WTC11 (cell line): ENCODE results near the gene TMOD3.

Experiments used
- NR2C2 ChIP-seq: sonication (generic); formaldehyde crosslinking; IDR thresholded peaks from 2 replicates; pipeline ENCODE4 v1.8.0; 2022; ENCODE audit warnings: mild to moderate bottlenecking, missing genetic modification reagents
- ZNF396 ChIP-seq: fragments of 250-450 bp; sonication (Bioruptor Pico); IDR thresholded peaks from 2 replicates; pipeline ENCODE4 v1.8.0; 2021; ENCODE audit warnings: mild to moderate bottlenecking, moderate library complexity, borderline replicate concordance
- TF ChIP-seq, protein P1 (sequence below): fragments of 250-450 bp; sonication (Bioruptor Pico); IDR thresholded peaks from 2 replicates; pipeline ENCODE4 v1.8.0; 2021; ENCODE audit warnings: mild to moderate bottlenecking
- TF ChIP-seq, protein P2 (sequence below): fragments of 200-600 bp; IDR thresholded peaks from 2 replicates; pipeline ENCODE4 v1.8.0; 2022; ENCODE audit warnings: antibody characterized with exemption
- TF ChIP-seq, protein P3 (sequence below): sonication (generic); formaldehyde crosslinking; IDR thresholded peaks from 2 replicates; pipeline ENCODE4 v1.8.1; 2022; ENCODE audit warnings: mild to moderate bottlenecking, moderate library complexity, missing genetic modification reagents

DNA sequence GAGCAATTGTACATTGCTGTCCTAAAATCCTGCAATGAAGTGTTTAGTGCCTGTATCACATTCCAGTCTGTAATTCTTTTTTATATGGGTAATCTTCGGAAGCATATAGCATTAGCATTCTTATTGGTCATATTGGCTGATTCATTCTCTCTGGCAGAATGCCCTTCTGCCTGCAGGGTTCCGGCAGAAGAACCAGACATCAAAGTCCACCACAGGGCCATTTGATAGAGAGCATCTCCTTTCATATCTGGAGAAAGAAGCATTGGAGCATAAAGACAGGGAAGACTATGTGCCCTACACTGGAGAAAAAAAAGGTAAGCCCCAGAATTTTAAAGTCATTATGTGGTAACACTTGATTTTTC is 39.6 kb downstream of the TMOD3 start:
- TF ChIP-seq, protein P1, sequence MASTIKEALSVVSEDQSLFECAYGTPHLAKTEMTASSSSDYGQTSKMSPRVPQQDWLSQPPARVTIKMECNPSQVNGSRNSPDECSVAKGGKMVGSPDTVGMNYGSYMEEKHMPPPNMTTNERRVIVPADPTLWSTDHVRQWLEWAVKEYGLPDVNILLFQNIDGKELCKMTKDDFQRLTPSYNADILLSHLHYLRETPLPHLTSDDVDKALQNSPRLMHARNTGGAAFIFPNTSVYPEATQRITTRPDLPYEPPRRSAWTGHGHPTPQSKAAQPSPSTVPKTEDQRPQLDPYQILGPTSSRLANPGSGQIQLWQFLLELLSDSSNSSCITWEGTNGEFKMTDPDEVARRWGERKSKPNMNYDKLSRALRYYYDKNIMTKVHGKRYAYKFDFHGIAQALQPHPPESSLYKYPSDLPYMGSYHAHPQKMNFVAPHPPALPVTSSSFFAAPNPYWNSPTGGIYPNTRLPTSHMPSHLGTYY (CRISPR knock-in tag): no peak
- TF ChIP-seq, protein P2, sequence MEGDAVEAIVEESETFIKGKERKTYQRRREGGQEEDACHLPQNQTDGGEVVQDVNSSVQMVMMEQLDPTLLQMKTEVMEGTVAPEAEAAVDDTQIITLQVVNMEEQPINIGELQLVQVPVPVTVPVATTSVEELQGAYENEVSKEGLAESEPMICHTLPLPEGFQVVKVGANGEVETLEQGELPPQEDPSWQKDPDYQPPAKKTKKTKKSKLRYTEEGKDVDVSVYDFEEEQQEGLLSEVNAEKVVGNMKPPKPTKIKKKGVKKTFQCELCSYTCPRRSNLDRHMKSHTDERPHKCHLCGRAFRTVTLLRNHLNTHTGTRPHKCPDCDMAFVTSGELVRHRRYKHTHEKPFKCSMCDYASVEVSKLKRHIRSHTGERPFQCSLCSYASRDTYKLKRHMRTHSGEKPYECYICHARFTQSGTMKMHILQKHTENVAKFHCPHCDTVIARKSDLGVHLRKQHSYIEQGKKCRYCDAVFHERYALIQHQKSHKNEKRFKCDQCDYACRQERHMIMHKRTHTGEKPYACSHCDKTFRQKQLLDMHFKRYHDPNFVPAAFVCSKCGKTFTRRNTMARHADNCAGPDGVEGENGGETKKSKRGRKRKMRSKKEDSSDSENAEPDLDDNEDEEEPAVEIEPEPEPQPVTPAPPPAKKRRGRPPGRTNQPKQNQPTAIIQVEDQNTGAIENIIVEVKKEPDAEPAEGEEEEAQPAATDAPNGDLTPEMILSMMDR: no peak
- TF ChIP-seq, protein P3, sequence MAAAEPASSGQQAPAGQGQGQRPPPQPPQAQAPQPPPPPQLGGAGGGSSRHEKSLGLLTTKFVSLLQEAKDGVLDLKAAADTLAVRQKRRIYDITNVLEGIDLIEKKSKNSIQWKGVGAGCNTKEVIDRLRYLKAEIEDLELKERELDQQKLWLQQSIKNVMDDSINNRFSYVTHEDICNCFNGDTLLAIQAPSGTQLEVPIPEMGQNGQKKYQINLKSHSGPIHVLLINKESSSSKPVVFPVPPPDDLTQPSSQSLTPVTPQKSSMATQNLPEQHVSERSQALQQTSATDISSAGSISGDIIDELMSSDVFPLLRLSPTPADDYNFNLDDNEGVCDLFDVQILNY (CRISPR knock-in tag): no peak
- TF ChIP-seq NR2C2 (no peak), ZNF396 (CRISPR knock-in tag) (no peak)
